GM12878 (cell line): ENCODE data around the gene FAXC. TPM values are rescaled to one million over a fixed set of nuclear protein-coding genes. Genes with fewer than 3 reads are reported as not detected.
A peak's percentile ranks its signal among the peaks of the same experiment; 100 is the strongest.

Experiments used
- ATAC-seq: fragments of 200-7000 bp; cut with Tn5 transposase; 3 replicates; pipeline ENCODE4 v1.9.1; 2020; ENCODE audit warnings: mild to moderate bottlenecking, moderate library complexity
- BruUV-seq: library from RNA; stranded (reverse); fragments of 400-500 nt; replicated peaks from 2 replicates; lab custom pipeline; 2021; lab: Mats Ljungman, UMichigan
- CTCF ChIA-PET: fragments of 300-600 bp; sonication (Branson Sonifier 250); formaldehyde crosslinking; extraction: SDS; loops from one replicate; lab custom pipeline; 2021; ENCODE audit warnings: inconsistent platforms; lab: Yijun Ruan, JAX
- POLR2A ChIA-PET: fragments of 350-600 bp; formaldehyde crosslinking; extraction: SDS; loops from one replicate; lab custom pipeline; 2021; ENCODE audit warnings: inconsistent platforms; lab: Charles Lee
- RAD21 ChIA-PET: fragments of 300-600 bp; sonication (Branson Sonifier 250); formaldehyde crosslinking; loops from one replicate; lab custom pipeline; 2023; ENCODE audit warnings: antibody characterized with exemption; ENCODE audit not compliant: unreplicated experiment; lab: Charles Lee
- SMC1A ChIA-PET: fragments of 300-600 bp; sonication (Branson Sonifier 250); formaldehyde crosslinking; loops from one replicate; lab custom pipeline; 2023; ENCODE audit not compliant: unreplicated experiment, uncharacterized antibody; lab: Charles Lee
- DNase-seq: peaks from one replicate; pipeline ENCODE4 v3.0.0-alpha.2; 2011; ENCODE audit warnings: low read depth, low spot score
- FAIRE-seq: peaks from 3 replicates; lab custom pipeline; 2011; peaks lifted over from hg19 to GRCh38; lab: Jason Lieb, UNC
- H2AFZ ChIP-seq: 2 replicates; pipeline ENCODE4 v1.6.0; 2011; ENCODE audit warnings: low read depth, low read length, control low read depth; ENCODE audit not compliant: control insufficient read depth
- H3K27ac ChIP-seq: 2 replicates; pipeline ENCODE4 v1.5.1; 2011; ENCODE audit warnings: control low read depth; ENCODE audit not compliant: control insufficient read depth, insufficient read depth
- H3K27me3 ChIP-seq, 2 experiments: replicated peaks in 1 of 2; 2 replicates each; pipeline versions ENCODE4 v1.6.0 to v1.6.1; 2011; ENCODE audit warnings: low read length in 1 of 2; ENCODE audit not compliant: control insufficient read depth in 2 of 2, insufficient read depth in 2 of 2
- H3K36me3 ChIP-seq, 2 experiments: 2 replicates each; pipeline ENCODE4 v1.5.1; 2011; ENCODE audit warnings: low read length in 1 of 2; ENCODE audit not compliant: control insufficient read depth in 2 of 2, insufficient read depth in 2 of 2
- H3K4me1 ChIP-seq: 2 replicates; pipeline ENCODE4 v1.6.1; 2011; ENCODE audit warnings: mild to moderate bottlenecking, low read length, moderate library complexity, mixed read lengths; ENCODE audit not compliant: control insufficient read depth, insufficient read depth
- H3K4me2 ChIP-seq: 2 replicates; pipeline ENCODE4 v1.6.0; 2011; ENCODE audit warnings: control low read depth; ENCODE audit not compliant: control insufficient read depth, insufficient read depth
- H3K4me3 ChIP-seq: fragments of 200-600 bp; sonication (generic); 2 replicates; pipeline ENCODE4 v1.5.1; 2016
- H3K79me2 ChIP-seq: 2 replicates; pipeline ENCODE4 v1.6.0; 2011; ENCODE audit warnings: low read length; ENCODE audit not compliant: control insufficient read depth, insufficient read depth
- H3K9ac ChIP-seq: 2 replicates; pipeline ENCODE4 v1.8.0; 2011; ENCODE audit warnings: low read length, control low read depth, mixed read lengths; ENCODE audit not compliant: control insufficient read depth, insufficient read depth
- H3K9me3 ChIP-seq: replicated peaks from 3 replicates; pipeline ENCODE4 v1.5.1; 2011; ENCODE audit warnings: mild to moderate bottlenecking, low read length; ENCODE audit not compliant: control insufficient read depth, insufficient read depth
- H4K20me1 ChIP-seq: 2 replicates; pipeline ENCODE4 v1.6.0; 2011; ENCODE audit not compliant: control insufficient read depth, insufficient read depth
- CHD2 ChIP-seq: IDR thresholded peaks from 2 replicates; pipeline ENCODE4 v1.6.1; 2011; ENCODE audit warnings: low read depth, low read length, improper control_type of control experiment, borderline replicate concordance
- EP300 ChIP-seq, 2 experiments: fragments of 150-350 bp in 1 of 2; IDR thresholded peaks; 2 replicates each; pipeline ENCODE4 v1.6.1; 2011 to 2012; ENCODE audit warnings: low read depth in 2 of 2, low read length in 2 of 2, borderline replicate concordance in 1 of 2, improper control_type of control experiment in 1 of 2, inconsistent platforms in 1 of 2; ENCODE audit not compliant: control insufficient read depth in 1 of 2
- MTA2 ChIP-seq: fragments of 450-650 bp; IDR thresholded peaks from 2 replicates; pipeline ENCODE4 v1.6.1; 2016; ENCODE audit warnings: low read depth, mild to moderate bottlenecking, moderate library complexity
- SMAD1 ChIP-seq: fragments of 450-650 bp; IDR thresholded peaks from 2 replicates; pipeline ENCODE4 v1.6.1; 2018; ENCODE audit warnings: mild to moderate bottlenecking, low read depth; ENCODE audit not compliant: partially characterized antibody
- TBL1XR1 ChIP-seq: IDR thresholded peaks from 2 replicates; pipeline ENCODE4 v1.6.1; 2012; ENCODE audit warnings: low read depth, low read length, improper control_type of control experiment
- TCF7 ChIP-seq: IDR thresholded peaks from 2 replicates; pipeline ENCODE4 v1.6.1; 2014; ENCODE audit warnings: antibody characterized with exemption, borderline replicate concordance
- ZNF217 ChIP-seq: fragments of 450-650 bp; IDR thresholded peaks from 2 replicates; pipeline ENCODE4 v1.6.1; 2017; ENCODE audit warnings: antibody characterized with exemption, mild to moderate bottlenecking
- ZNF274 ChIP-seq: IDR thresholded peaks from one replicate; pipeline ENCODE4 v1.8.0; 2011; ENCODE audit not compliant: insufficient read length, insufficient read depth
- WGBS: methylation state at CpG from one replicate; pipeline ENCODE4 v1.1.6; 2016; ENCODE audit warnings: low lambda C conversion rate; ENCODE audit not compliant: insufficient replicate concordance, insufficient coverage; ENCODE audit errors: missing lambda C conversion rate; 5-methylcytosine and 5-hydroxymethylcytosine counted together
- in situ Hi-C: fragments of 300-500 bp; cut with MboI; formaldehyde crosslinking; loops from 9 replicates; pipeline ENCODE4 v1.14.3; 2018; ENCODE audit warnings: mixed read lengths
- intact Hi-C: fragments of 100-400 bp; cut with micrococcal nuclease; formaldehyde crosslinking; loops from one replicate; pipeline ENCODE4 v1.14.2; 2022; ENCODE audit not compliant: unreplicated experiment
- polyA plus RNA-seq, 11 experiments: library from polyadenylated mRNA; depleted of rRNA in 4 of 11; unstranded in 6 of 11; stranded (reverse) in 5 of 11; fragments of >200 nt; fragmentation: Nextera tagmentation in 4 of 11; fragmentation: Illumina TruSeq in 1 of 11; extraction: Ambion mirVana in 4 of 11; extraction: Trizol in 1 of 11; gene quantifications; 1 replicate in 1 of 11; 2 replicates in 10 of 11; pipeline versions ENCODE4 v1.2.1 to v1.2.3, GENCODE V29; 2011 to 2016; ENCODE audit warnings: inconsistent platforms in 2 of 11, missing spikeins in 2 of 11, low read depth in 1 of 11
- total RNA-seq, 4 experiments: library from RNA; depleted of rRNA in 3 of 4; stranded (reverse); fragments of >200 nt in 3 of 4; fragmentation: Illumina TruSeq in 1 of 4; extraction: Trizol in 1 of 4; gene quantifications; 2 replicates each; pipeline versions ENCODE4 v1.2.1 to v1.2.3, GENCODE V29; 2013 to 2021
- TF ChIP-seq, protein P1 (sequence below): IDR thresholded peaks from 2 replicates; pipeline ENCODE4 v1.6.1; 2011; ENCODE audit warnings: borderline replicate concordance, low read depth, mild to moderate bottlenecking, moderate library complexity, mixed read lengths, low read length; ENCODE audit not compliant: insufficient read depth; ENCODE audit errors: extremely low read length
- TF ChIP-seq, protein P2 (sequence below): fragments of 450-650 bp; IDR thresholded peaks from 2 replicates; pipeline ENCODE4 v1.6.1; 2017; ENCODE audit warnings: mild to moderate bottlenecking, low read depth, inconsistent platforms; ENCODE audit not compliant: poor library complexity, severe bottlenecking
- TF ChIP-seq, protein P3 (sequence below): IDR thresholded peaks from 2 replicates; pipeline ENCODE4 v1.6.1; 2011; ENCODE audit warnings: borderline replicate concordance, low read depth, mild to moderate bottlenecking, moderate library complexity, low read length; ENCODE audit not compliant: insufficient read depth, poor library complexity, severe bottlenecking
- TF ChIP-seq, protein P4 (sequence below): fragments of 450-650 bp; formaldehyde crosslinking; IDR thresholded peaks from 2 replicates; pipeline ENCODE4 v1.4.0; 2022; ENCODE audit warnings: mild to moderate bottlenecking, moderate library complexity
- TF ChIP-seq, protein P5 (sequence below): fragments of 450-650 bp; IDR thresholded peaks from 2 replicates; pipeline ENCODE4 v1.6.1; 2016; ENCODE audit warnings: mild to moderate bottlenecking

FAXC gene
- total and polyA plus RNA-seq, 10 of the 15 experiments (the other 5 are each of a cell fraction or from before 2014, with no cell fraction given): not detected

DNA sequence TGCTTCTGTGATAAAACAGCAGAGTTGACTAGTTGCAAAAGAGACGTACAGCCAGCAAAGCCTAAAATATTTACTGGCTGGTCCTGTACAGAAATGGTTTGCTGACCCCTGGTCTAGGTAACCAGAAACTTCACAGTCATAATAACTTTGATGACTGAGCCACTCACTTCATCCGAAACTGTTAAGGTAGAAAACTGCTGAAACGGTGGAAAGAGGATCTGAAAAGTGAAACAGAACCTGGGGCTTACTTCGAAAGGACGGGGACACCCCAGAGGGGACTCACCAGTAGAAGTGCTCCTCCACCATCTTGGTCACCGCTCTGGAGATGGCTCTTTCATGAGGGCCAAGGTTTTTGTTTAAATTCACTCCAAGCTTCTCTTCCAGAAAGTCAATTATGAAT lies 16.4 kb downstream of the FAXC start:
- Histone ChIP-seq H3K27ac (no peak overlapping the region), H4K20me1 (no peaks in the 10 kb centered on the region), H3K4me2 (0 out of 2 replicates have a peak overlapping the region, but pooled peaks have one; percentile 12), H3K27me3 (no peaks in the 10 kb centered on the region), H3K9ac (no peak overlapping the region), H3K79me2 (no peaks in the 10 kb centered on the region), H3K9me3 (no peaks in the 10 kb centered on the region), H2AFZ (no peak overlapping the region), H3K4me1 (peaks cover 16% of the 10 kb centered on the region), H3K36me3 (no peaks in the 10 kb centered on the region), H3K4me3 (0 out of 2 replicates have a peak overlapping the region, but pooled peaks have one; percentile 32)
- ChIA-PET SMC1A (interaction anchor here (1.3 to 3.9 kb wide), 3 partner anchors 70 to 92 kb away, joined by 3 to 46 read pairs (median 3); partner anchors contain the start of gene PNISR), POLR2A (interaction anchor here (0.8 kb wide), 1 partner anchor 91 kb away, joined by 3 read pairs; no protein-coding TSS in a partner anchor), CTCF (interaction anchor here (3.3 to 4.3 kb wide), 2 partner anchors 94 to 414 kb away, joined by 26 to 61 read pairs; partner anchors contain the start of gene PNISR), RAD21 (no interaction called here)
- 0% methylated on average over 6 of the region's 6 CpGs for WGBS
- BruUV-seq: no TSS peak
- intact Hi-C loops: loop anchor here (5.0 kb wide), 2 partner anchors 234 to 279 kb away; partner anchors contain the start of gene CCNC
- DNase-seq (peak; percentile 78), ATAC-seq (peak; percentile 91), FAIRE-seq (peak; percentile 96)
- in situ Hi-C loops: loop anchor here (10.0 kb wide), 1 partner anchor 412 kb away; no protein-coding TSS in a partner anchor
- TF ChIP-seq, protein P1, sequence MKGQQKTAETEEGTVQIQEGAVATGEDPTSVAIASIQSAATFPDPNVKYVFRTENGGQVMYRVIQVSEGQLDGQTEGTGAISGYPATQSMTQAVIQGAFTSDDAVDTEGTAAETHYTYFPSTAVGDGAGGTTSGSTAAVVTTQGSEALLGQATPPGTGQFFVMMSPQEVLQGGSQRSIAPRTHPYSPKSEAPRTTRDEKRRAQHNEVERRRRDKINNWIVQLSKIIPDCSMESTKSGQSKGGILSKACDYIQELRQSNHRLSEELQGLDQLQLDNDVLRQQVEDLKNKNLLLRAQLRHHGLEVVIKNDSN: no peak
- TF ChIP-seq, protein P2, sequence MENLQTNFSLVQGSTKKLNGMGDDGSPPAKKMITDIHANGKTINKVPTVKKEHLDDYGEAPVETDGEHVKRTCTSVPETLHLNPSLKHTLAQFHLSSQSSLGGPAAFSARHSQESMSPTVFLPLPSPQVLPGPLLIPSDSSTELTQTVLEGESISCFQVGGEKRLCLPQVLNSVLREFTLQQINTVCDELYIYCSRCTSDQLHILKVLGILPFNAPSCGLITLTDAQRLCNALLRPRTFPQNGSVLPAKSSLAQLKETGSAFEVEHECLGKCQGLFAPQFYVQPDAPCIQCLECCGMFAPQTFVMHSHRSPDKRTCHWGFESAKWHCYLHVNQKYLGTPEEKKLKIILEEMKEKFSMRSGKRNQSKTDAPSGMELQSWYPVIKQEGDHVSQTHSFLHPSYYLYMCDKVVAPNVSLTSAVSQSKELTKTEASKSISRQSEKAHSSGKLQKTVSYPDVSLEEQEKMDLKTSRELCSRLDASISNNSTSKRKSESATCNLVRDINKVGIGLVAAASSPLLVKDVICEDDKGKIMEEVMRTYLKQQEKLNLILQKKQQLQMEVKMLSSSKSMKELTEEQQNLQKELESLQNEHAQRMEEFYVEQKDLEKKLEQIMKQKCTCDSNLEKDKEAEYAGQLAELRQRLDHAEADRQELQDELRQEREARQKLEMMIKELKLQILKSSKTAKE: peak; percentile 81
- TF ChIP-seq TBL1XR1 (peak; percentile 80; the same call in 1 of the 2 replicates), EP300 (IDR thresholded peaks at IDR 0.05; ENCODE audit: borderline replicate concordance in 1 of 2, control insufficient read depth in 1 of 2, low read depth in 2 of 2, low read length in 2 of 2) (peak; percentile 55 to 89; a peak in 2 of 4 replicates), MTA2 (peak; percentile 76; the same call in 1 of the 2 replicates), ZNF274 (no peak), ZNF217 (peak; percentile 56; the same call in 1 of the 2 replicates), TCF7 (peak; percentile 14; the same call in 1 of the 2 replicates), SMAD1 (no peak), CHD2 (no peak)
- TF ChIP-seq, protein P3, sequence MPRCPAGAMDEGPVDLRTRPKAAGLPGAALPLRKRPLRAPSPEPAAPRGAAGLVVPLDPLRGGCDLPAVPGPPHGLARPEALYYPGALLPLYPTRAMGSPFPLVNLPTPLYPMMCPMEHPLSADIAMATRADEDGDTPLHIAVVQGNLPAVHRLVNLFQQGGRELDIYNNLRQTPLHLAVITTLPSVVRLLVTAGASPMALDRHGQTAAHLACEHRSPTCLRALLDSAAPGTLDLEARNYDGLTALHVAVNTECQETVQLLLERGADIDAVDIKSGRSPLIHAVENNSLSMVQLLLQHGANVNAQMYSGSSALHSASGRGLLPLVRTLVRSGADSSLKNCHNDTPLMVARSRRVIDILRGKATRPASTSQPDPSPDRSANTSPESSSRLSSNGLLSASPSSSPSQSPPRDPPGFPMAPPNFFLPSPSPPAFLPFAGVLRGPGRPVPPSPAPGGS: peak; percentile 82
- TF ChIP-seq, protein P4, sequence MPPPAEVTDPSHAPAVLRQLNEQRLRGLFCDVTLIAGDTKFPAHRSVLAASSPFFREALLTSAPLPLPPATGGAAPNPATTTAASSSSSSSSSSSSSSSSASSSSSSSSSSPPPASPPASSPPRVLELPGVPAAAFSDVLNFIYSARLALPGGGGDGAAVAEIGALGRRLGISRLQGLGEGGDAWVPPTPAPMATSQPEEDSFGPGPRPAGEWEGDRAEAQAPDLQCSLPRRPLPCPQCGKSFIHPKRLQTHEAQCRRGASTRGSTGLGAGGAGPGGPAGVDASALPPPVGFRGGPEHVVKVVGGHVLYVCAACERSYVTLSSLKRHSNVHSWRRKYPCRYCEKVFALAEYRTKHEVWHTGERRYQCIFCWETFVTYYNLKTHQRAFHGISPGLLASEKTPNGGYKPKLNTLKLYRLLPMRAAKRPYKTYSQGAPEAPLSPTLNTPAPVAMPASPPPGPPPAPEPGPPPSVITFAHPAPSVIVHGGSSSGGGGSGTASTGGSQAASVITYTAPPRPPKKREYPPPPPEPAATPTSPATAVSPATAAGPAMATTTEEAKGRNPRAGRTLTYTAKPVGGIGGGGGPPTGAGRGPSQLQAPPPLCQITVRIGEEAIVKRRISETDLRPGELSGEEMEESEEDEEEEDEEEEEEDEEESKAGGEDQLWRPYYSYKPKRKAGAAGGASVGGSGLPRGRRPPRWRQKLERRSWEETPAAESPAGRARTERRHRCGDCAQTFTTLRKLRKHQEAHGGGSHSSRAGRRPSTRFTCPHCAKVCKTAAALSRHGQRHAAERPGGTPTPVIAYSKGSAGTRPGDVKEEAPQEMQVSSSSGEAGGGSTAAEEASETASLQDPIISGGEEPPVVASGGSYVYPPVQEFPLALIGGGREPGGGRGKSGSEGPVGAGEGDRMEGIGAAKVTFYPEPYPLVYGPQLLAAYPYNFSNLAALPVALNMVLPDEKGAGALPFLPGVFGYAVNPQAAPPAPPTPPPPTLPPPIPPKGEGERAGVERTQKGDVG: no peak
- TF ChIP-seq, protein P5, sequence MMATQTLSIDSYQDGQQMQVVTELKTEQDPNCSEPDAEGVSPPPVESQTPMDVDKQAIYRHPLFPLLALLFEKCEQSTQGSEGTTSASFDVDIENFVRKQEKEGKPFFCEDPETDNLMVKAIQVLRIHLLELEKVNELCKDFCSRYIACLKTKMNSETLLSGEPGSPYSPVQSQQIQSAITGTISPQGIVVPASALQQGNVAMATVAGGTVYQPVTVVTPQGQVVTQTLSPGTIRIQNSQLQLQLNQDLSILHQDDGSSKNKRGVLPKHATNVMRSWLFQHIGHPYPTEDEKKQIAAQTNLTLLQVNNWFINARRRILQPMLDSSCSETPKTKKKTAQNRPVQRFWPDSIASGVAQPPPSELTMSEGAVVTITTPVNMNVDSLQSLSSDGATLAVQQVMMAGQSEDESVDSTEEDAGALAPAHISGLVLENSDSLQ: peak; percentile 43; the same call in 1 of the 2 replicates
